ENCODE data around the gene POLR2A. TPM values are rescaled to one million over a fixed set of nuclear protein-coding genes. Genes with fewer than 3 reads are reported as not detected.
A peak's percentile ranks its signal among the peaks of the same experiment; 100 is the strongest.
"Not testable (repeated sequence)": the region's sequence is repeated elsewhere in the genome, so short reads cannot be mapped to it uniquely, and the experiment has no call there.

Gene POLR2A
- total RNA-seq, 1 experiment from 2014 or later = 72.1 TPM

DNA sequence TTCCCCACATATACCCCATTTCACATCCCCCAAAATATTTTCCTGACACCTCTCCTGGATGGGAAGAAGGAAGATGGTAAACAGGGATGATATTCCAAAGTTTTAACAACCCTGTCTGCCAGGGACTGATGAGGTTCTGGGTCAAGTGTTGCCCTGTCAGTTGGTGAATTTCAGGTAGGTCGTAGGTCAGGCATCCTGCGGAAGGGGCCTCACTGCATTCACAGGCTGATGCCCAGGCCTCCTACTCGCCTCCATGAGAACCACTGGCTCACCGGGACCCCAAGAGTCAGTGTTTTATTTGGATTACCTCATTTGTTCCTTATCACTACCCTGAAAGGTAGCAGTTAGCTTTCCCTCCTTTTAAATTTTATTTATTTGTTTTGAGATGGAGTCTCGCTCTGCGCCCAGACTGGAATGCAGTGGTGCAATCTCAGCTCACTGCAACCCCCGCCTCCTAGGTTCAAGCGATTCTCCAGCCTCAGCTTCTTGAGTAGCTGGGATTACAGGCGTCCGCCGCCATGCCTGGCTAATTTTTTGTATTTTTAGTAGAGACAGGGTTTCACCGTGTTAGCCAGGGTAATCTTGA, 15.3 kb upstream of the POLR2A start:
- POLR2A ChIA-PET = no interaction called here
- Mint-ChIP-seq H3K4me1 (ENCODE audit: low read depth, unreplicated experiment) (no peaks in the 10 kb centered on the region), H3K36me3 (ENCODE audit: insufficient read depth, unreplicated experiment) (peaks cover 13% of the 10 kb centered on the region), H3K27ac (ENCODE audit: unreplicated experiment) (no peak overlapping the region), H3K9me3 (ENCODE audit: unreplicated experiment) (no peaks in the 10 kb centered on the region), H3K4me3 (ENCODE audit: unreplicated experiment) (no peak overlapping the region), H3K27me3 (ENCODE audit: insufficient read depth, unreplicated experiment) (no peaks in the 10 kb centered on the region)
- Histone ChIP-seq H3K27me3 (replicated peaks; ENCODE audit: control insufficient read depth, insufficient read depth, low read length) (no peaks in the 10 kb centered on the region), H3K4me3 (ENCODE audit: low read depth, low read length) (no peak overlapping the region), H3K36me3 (ENCODE audit: control insufficient read depth, insufficient read depth, low read length) (no peaks in the 10 kb centered on the region), H3K9me3 (no peaks in the 10 kb centered on the region), H3K4me1 (no peaks in the 10 kb centered on the region)
- TF ChIP-seq, protein P1, sequence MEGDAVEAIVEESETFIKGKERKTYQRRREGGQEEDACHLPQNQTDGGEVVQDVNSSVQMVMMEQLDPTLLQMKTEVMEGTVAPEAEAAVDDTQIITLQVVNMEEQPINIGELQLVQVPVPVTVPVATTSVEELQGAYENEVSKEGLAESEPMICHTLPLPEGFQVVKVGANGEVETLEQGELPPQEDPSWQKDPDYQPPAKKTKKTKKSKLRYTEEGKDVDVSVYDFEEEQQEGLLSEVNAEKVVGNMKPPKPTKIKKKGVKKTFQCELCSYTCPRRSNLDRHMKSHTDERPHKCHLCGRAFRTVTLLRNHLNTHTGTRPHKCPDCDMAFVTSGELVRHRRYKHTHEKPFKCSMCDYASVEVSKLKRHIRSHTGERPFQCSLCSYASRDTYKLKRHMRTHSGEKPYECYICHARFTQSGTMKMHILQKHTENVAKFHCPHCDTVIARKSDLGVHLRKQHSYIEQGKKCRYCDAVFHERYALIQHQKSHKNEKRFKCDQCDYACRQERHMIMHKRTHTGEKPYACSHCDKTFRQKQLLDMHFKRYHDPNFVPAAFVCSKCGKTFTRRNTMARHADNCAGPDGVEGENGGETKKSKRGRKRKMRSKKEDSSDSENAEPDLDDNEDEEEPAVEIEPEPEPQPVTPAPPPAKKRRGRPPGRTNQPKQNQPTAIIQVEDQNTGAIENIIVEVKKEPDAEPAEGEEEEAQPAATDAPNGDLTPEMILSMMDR (IDR thresholded peaks at IDR 0.05; ENCODE audit: insufficient read depth in 1 of 2, low read depth in 1 of 2, low read length in 1 of 2, severe bottlenecking in 1 of 2, unreplicated experiment in 1 of 2) = no peak
- BruUV-seq (replicated peaks) = no TSS peak
- CTCF ChIA-PET = no interaction called here
- intact Hi-C loops (cut with micrococcal nuclease; ENCODE audit: unreplicated experiment) = no loop called here
- no peak for DNase-seq

DNA sequence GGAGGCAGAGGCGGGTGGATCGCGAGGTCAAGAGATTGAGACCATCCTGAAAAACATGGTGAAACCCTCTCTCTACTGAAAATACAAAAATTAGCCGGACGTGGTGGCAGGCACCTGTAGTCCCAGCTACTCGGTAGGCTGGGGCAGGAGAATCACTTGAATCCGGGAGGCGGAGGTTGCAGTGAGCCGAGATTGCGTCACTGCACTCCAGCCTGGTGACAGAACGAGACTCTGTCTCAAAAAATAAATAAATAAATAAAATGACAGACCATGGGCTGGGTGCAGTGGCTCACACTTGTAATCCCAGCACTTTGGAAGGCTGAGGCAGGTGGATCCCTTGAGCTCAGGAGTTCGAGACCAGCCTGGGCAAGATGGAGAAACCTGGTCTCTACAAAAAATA, 14.3 kb upstream of the POLR2A start:
- intact Hi-C loops (cut with micrococcal nuclease; ENCODE audit: unreplicated experiment) = not testable (repeated sequence)

DNA sequence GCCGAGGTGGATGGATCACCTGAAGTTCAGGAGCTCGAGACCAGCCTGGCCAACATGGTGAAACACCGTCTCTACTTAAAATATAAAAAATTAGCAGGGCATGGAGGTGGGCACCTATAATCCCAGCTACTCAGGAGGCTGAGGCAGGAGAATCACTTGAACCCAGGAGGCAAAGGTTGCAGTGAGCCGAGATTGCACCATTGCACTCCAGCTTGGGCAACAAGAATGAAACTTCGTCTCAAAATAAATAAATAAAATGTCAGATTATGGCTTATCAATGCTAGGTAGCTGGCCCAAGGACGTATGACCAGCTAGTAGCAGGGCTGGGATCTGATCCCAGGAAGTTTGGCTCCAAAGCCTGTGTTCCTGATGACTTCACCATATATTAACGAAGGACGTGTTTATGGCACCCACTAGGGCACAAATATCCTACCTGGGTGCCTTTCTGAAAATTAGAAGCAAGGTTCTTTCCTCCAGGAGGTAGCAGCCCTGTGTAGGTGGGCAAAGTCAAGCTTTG, 13.7 kb upstream of the POLR2A start:
- H3K9me3 ChIP-seq; H3K4me1 ChIP-seq; H3K4me3 Mint-ChIP-seq (ENCODE audit: unreplicated experiment); DNase-seq; H3K27ac Mint-ChIP-seq (ENCODE audit: unreplicated experiment); H3K27me3 ChIP-seq (replicated peaks; ENCODE audit: control insufficient read depth, insufficient read depth, low read length); BruUV-seq (replicated peaks); H3K36me3 ChIP-seq (ENCODE audit: control insufficient read depth, insufficient read depth, low read length); CTCF ChIA-PET; POLR2A ChIA-PET; intact Hi-C loops (cut with micrococcal nuclease; ENCODE audit: unreplicated experiment); H3K4me1 Mint-ChIP-seq (ENCODE audit: low read depth, unreplicated experiment); H3K4me3 ChIP-seq (ENCODE audit: low read depth, low read length); H3K27me3 Mint-ChIP-seq (ENCODE audit: insufficient read depth, unreplicated experiment); H3K9me3 Mint-ChIP-seq (ENCODE audit: unreplicated experiment): not testable (repeated sequence)
- H3K36me3 Mint-ChIP-seq (ENCODE audit: insufficient read depth, unreplicated experiment) = peaks cover 13% of the 10 kb centered on the region

More for the DNA sequence above, 14.3 kb upstream of the POLR2A start:
- POLR2A ChIA-PET; H3K9me3 Mint-ChIP-seq (ENCODE audit: unreplicated experiment); H3K4me1 Mint-ChIP-seq (ENCODE audit: low read depth, unreplicated experiment); BruUV-seq (replicated peaks); H3K27ac Mint-ChIP-seq (ENCODE audit: unreplicated experiment); DNase-seq; H3K27me3 Mint-ChIP-seq (ENCODE audit: insufficient read depth, unreplicated experiment); H3K36me3 ChIP-seq (ENCODE audit: control insufficient read depth, insufficient read depth, low read length); H3K4me1 ChIP-seq; H3K4me3 Mint-ChIP-seq (ENCODE audit: unreplicated experiment); H3K27me3 ChIP-seq (replicated peaks; ENCODE audit: control insufficient read depth, insufficient read depth, low read length); H3K9me3 ChIP-seq; H3K4me3 ChIP-seq (ENCODE audit: low read depth, low read length); CTCF ChIA-PET: not testable (repeated sequence)
- peaks cover 13% of the 10 kb centered on the region for H3K36me3 Mint-ChIP-seq (ENCODE audit: insufficient read depth, unreplicated experiment)

DNA sequence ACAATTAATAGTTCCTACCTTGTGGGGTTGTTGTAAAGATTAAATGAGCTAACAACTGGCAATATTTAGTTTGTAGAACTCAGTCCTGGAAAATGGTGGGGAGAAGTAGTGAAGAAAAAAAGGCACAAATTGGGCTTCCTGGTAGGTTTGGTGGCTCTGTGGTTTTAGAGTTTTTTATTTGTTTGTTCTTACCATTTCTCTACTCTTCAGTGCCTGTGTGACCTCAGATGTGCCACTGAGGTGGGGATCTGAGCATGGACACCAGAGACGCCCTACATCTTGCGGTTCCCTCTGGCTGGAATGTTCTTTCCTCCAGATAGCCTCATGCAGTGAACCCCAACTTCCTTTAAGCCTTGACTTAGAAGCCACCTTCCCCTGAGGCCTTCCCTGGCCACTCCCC, 12.4 kb upstream of the POLR2A start:
- POLR2A ChIA-PET = no interaction called here
- Histone ChIP-seq H3K27me3 (replicated peaks; ENCODE audit: control insufficient read depth, insufficient read depth, low read length) (no peaks in the 10 kb centered on the region), H3K9me3 (no peaks in the 10 kb centered on the region), H3K4me1 (peaks cover 4% of the 10 kb centered on the region; the same call in 1 of the 2 replicates), H3K36me3 (ENCODE audit: control insufficient read depth, insufficient read depth, low read length) (no peaks in the 10 kb centered on the region), H3K4me3 (ENCODE audit: low read depth, low read length) (no peak overlapping the region)
- Mint-ChIP-seq H3K27ac (ENCODE audit: unreplicated experiment) (no peak overlapping the region), H3K27me3 (ENCODE audit: insufficient read depth, unreplicated experiment) (no peaks in the 10 kb centered on the region), H3K4me3 (ENCODE audit: unreplicated experiment) (no peak overlapping the region), H3K36me3 (ENCODE audit: insufficient read depth, unreplicated experiment) (peaks cover 15% of the 10 kb centered on the region), H3K9me3 (ENCODE audit: unreplicated experiment) (no peaks in the 10 kb centered on the region), H3K4me1 (ENCODE audit: low read depth, unreplicated experiment) (peaks cover 10% of the 10 kb centered on the region)
- DNase-seq = no peak
- no TSS peak for BruUV-seq (replicated peaks)
- TF ChIP-seq, protein P1 (IDR thresholded peaks at IDR 0.05; ENCODE audit: insufficient read depth in 1 of 2, low read depth in 1 of 2, low read length in 1 of 2, severe bottlenecking in 1 of 2, unreplicated experiment in 1 of 2) = no peak
- intact Hi-C loops (cut with micrococcal nuclease; ENCODE audit: unreplicated experiment) = no loop called here
- CTCF ChIA-PET = interaction anchor here (0.6 kb wide), 1 partner anchor 12 kb away, joined by 3 read pairs; the partner anchor contains the start of gene POLR2A

DNA sequence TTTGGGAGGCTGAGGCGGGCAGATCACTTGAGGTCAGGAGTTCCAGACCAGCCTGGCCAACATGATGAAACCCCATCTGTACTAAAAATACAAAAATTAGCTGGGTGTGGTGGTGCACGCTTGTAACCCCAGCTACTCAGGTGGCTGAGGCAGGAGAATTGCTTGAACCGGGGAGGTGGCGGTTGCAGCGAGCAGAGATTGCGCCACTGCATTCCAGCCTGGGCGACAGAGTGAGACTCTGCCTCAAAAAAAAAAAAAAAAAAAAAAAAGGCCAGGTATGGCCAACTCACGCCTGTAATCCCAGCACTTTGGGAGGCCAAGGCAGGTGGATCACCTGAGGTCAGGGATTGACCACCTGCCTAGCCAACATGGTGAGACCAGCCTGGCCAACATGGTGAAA, 9.4 kb upstream of the POLR2A start:
- BruUV-seq (replicated peaks); H3K27ac Mint-ChIP-seq (ENCODE audit: unreplicated experiment): not testable (repeated sequence)

More for the DNA sequence above, 9.4 kb upstream of the POLR2A start:
- Mint-ChIP-seq H3K4me1 (ENCODE audit: low read depth, unreplicated experiment) (peaks cover 20% of the 10 kb centered on the region), H3K36me3 (ENCODE audit: insufficient read depth, unreplicated experiment) (peaks cover 21% of the 10 kb centered on the region)
- H3K4me3 Mint-ChIP-seq (ENCODE audit: unreplicated experiment); H3K27me3 ChIP-seq (replicated peaks; ENCODE audit: control insufficient read depth, insufficient read depth, low read length); H3K9me3 Mint-ChIP-seq (ENCODE audit: unreplicated experiment); H3K4me1 ChIP-seq; POLR2A ChIA-PET; H3K9me3 ChIP-seq; H3K27me3 Mint-ChIP-seq (ENCODE audit: insufficient read depth, unreplicated experiment); H3K36me3 ChIP-seq (ENCODE audit: control insufficient read depth, insufficient read depth, low read length); H3K4me3 ChIP-seq (ENCODE audit: low read depth, low read length): not testable (repeated sequence)
- peak; percentile 50 to 57 for DNase-seq
- CTCF ChIA-PET = interaction anchor here (0.7 kb wide), 1 partner anchor 35 kb away, joined by 5 read pairs; no protein-coding TSS in a partner anchor
- intact Hi-C loops (cut with micrococcal nuclease; ENCODE audit: unreplicated experiment) = loop anchor here (5.0 kb wide), 1 partner anchor 122 kb away; the partner anchor contains the start of gene KCTD11
